SK-N-SH treated with all-trans-retinoic acid at 6 μM for 48 hours (cell line): Measurements from ENCODE around the gene GOLGA8B.

Experiments used
- GLIS3 ChIP-seq: fragments of 250-450 bp; sonication (Bioruptor Pico); IDR thresholded peaks from 2 replicates; pipeline ENCODE4 v1.5.0; 2020; ENCODE audit warnings: mild to moderate bottlenecking, moderate library complexity
- TSHZ2 ChIP-seq: fragments of 250-450 bp; sonication (Bioruptor Pico); IDR thresholded peaks from 2 replicates; pipeline ENCODE4 v1.5.0; 2020; ENCODE audit warnings: mild to moderate bottlenecking, moderate library complexity
- ZNF565 ChIP-seq: fragments of 450-650 bp; formaldehyde crosslinking; conservative IDR thresholded peaks from 2 replicates; pipeline ENCODE4 v1.5.0; 2020; ENCODE audit warnings: low read depth, mild to moderate bottlenecking, moderate library complexity
- ZNF70 ChIP-seq: fragments of 450-650 bp; formaldehyde crosslinking; IDR thresholded peaks from 2 replicates; pipeline ENCODE4 v1.5.0; 2020; ENCODE audit warnings: mild to moderate bottlenecking, moderate library complexity
- TF ChIP-seq, protein P1 (sequence below): fragments of 250-450 bp; sonication (Bioruptor Pico); IDR thresholded peaks from 2 replicates; pipeline ENCODE4 v1.5.1; 2021; ENCODE audit warnings: mild to moderate bottlenecking, moderate library complexity

- TF ChIP-seq, protein P1, sequence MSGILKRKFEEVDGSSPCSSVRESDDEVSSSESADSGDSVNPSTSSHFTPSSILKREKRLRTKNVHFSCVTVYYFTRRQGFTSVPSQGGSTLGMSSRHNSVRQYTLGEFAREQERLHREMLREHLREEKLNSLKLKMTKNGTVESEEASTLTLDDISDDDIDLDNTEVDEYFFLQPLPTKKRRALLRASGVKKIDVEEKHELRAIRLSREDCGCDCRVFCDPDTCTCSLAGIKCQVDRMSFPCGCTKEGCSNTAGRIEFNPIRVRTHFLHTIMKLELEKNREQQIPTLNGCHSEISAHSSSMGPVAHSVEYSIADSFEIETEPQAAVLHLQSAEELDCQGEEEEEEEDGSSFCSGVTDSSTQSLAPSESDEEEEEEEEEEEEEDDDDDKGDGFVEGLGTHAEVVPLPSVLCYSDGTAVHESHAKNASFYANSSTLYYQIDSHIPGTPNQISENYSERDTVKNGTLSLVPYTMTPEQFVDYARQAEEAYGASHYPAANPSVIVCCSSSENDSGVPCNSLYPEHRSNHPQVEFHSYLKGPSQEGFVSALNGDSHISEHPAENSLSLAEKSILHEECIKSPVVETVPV (CRISPR knock-in tag), result no peak
- TF ChIP-seq GLIS3 (CRISPR knock-in tag) (no peak), TSHZ2 (CRISPR knock-in tag) (no peak), ZNF565 (CRISPR knock-in tag) (no peak), ZNF70 (CRISPR knock-in tag) (no peak)
Observed at GRCh38 chr15:34616613-34617012, 33.2 kb upstream of the GOLGA8B start.
